ENCODE results near the gene SRL. TPM values are rescaled to one million over a fixed set of nuclear protein-coding genes. Genes with fewer than 3 reads are reported as not detected.
"Not testable (repeated sequence)": the region's sequence is repeated elsewhere in the genome, so short reads cannot be mapped to it uniquely, and the experiment has no call there.

SRL gene
- total and polyA plus RNA-seq, 2 of the 13 experiments (the other 11 are each of a cell fraction or from before 2014, with no cell fraction given), result 0.05 TPM; not detected in 1

DNA sequence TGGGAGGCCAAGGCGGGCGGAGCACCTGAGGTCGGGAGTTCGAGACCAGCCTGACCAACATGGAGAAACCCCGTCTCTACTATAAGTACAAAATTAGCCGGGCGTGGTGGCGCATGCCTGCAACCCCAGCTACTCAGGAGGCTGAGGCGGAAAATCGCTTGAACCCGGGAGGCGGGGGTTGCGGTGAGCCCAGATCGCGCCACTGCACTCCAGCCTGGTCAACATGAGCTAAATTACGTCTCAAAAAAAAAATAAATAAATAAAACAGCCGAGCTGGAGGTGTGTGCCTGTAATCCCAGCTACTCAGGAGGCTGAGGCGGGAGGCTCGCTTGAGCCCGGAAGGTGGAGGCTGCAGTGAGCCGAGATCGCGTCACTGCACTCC, 11.1 kb upstream of the SRL start:
- H4K20me1 ChIP-seq (ENCODE audit: insufficient read depth, low read length); H2AFZ ChIP-seq (ENCODE audit: low read length); H3K79me2 ChIP-seq (ENCODE audit: insufficient read depth, low read length); H3K9me3 ChIP-seq (ENCODE audit: low read length); DNase-seq (ENCODE audit: low spot score); FAIRE-seq; H3K27me3 ChIP-seq (ENCODE audit: control insufficient read depth in 1 of 2, insufficient read depth in 2 of 2, low read length in 2 of 2); H3K4me1 ChIP-seq (ENCODE audit: insufficient read depth, low read length); H3K36me3 ChIP-seq (replicated peaks in 1 of 2; ENCODE audit: control insufficient read depth in 1 of 2, insufficient read depth in 2 of 2, low read length in 2 of 2); ATAC-seq: not testable (repeated sequence)
- TF ChIP-seq ADNP (CRISPR knock-in tag; IDR thresholded peaks at IDR 0.05), result peak; percentile 83
- peak; percentile 11 for TF ChIP-seq AGO1 (IDR thresholded peaks at IDR 0.05; ENCODE audit: low read depth, low read length, poor library complexity, severe bottlenecking)
- 0 out of 2 replicates have a peak, but pooled peaks have one; percentile 42 for TF ChIP-seq CHD4 (IDR thresholded peaks at IDR 0.05; ENCODE audit: borderline replicate concordance, low read length)
- TF ChIP-seq ZNF558 (CRISPR knock-in tag; IDR thresholded peaks at IDR 0.05; ENCODE audit: borderline replicate concordance), result 0 out of 2 replicates have a peak, but pooled peaks have one; percentile 63
- TF ChIP-seq, protein P1, sequence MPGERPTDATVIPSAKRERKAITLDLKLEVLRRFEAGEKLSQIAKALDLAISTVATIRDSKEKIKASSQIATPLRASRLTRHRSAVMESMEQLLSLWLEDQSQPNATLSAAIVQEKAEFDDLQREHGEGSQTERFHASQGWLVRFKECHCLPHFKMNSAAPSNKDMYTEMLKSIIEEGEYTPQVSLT (CRISPR knock-in tag; IDR thresholded peaks at IDR 0.05; ENCODE audit: borderline replicate concordance, low read depth), result 0 out of 2 replicates have a peak, but pooled peaks have one; percentile 18
- TF ChIP-seq KDM1A (CRISPR knock-in tag; IDR thresholded peaks at IDR 0.05), result peak; percentile 89
- TF ChIP-seq NAIF1 (CRISPR knock-in tag; IDR thresholded peaks at IDR 0.05; ENCODE audit: borderline replicate concordance), result 0 out of 2 replicates have a peak, but pooled peaks have one; percentile 12
- TF ChIP-seq SNAPC2 (CRISPR knock-in tag; IDR thresholded peaks at IDR 0.05), result 0 out of 2 replicates have a peak, but pooled peaks have one; percentile 28
- peak; percentile 75 for TF ChIP-seq ZMYM2 (CRISPR knock-in tag; IDR thresholded peaks at IDR 0.05)
- TF ChIP-seq ZNF121 (CRISPR knock-in tag; IDR thresholded peaks at IDR 0.05), result peak; percentile 94; the same call in 1 of the 2 replicates
- TF ChIP-seq KDM3A (CRISPR knock-in tag; IDR thresholded peaks at IDR 0.05; ENCODE audit: low read depth), result 0 out of 2 replicates have a peak, but pooled peaks have one; percentile 27
- TF ChIP-seq, protein P2, sequence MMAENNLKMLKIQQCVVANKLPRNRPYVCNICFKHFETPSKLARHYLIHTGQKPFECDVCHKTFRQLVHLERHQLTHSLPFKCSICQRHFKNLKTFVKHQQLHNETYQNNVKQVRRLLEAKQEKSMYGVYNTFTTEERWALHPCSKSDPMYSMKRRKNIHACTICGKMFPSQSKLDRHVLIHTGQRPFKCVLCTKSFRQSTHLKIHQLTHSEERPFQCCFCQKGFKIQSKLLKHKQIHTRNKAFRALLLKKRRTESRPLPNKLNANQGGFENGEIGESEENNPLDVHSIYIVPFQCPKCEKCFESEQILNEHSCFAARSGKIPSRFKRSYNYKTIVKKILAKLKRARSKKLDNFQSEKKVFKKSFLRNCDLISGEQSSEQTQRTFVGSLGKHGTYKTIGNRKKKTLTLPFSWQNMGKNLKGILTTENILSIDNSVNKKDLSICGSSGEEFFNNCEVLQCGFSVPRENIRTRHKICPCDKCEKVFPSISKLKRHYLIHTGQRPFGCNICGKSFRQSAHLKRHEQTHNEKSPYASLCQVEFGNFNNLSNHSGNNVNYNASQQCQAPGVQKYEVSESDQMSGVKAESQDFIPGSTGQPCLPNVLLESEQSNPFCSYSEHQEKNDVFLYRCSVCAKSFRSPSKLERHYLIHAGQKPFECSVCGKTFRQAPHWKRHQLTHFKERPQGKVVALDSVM (CRISPR knock-in tag; IDR thresholded peaks at IDR 0.05), result peak; percentile 100
- TF ChIP-seq ZMYM3 (CRISPR knock-in tag; IDR thresholded peaks at IDR 0.05), result peak; percentile 98
- peak; percentile 33; the same call in 1 of the 2 replicates for TF ChIP-seq ZNF605 (CRISPR knock-in tag; IDR thresholded peaks at IDR 0.05)
- TF ChIP-seq HDAC2 (CRISPR knock-in tag; IDR thresholded peaks at IDR 0.05), result 0 out of 2 replicates have a peak, but pooled peaks have one; percentile 35
- 0 out of 2 replicates have a peak, but pooled peaks have one; percentile 2 for TF ChIP-seq ZNF501 (CRISPR knock-in tag; IDR thresholded peaks at IDR 0.05)
- TF ChIP-seq, protein P3, sequence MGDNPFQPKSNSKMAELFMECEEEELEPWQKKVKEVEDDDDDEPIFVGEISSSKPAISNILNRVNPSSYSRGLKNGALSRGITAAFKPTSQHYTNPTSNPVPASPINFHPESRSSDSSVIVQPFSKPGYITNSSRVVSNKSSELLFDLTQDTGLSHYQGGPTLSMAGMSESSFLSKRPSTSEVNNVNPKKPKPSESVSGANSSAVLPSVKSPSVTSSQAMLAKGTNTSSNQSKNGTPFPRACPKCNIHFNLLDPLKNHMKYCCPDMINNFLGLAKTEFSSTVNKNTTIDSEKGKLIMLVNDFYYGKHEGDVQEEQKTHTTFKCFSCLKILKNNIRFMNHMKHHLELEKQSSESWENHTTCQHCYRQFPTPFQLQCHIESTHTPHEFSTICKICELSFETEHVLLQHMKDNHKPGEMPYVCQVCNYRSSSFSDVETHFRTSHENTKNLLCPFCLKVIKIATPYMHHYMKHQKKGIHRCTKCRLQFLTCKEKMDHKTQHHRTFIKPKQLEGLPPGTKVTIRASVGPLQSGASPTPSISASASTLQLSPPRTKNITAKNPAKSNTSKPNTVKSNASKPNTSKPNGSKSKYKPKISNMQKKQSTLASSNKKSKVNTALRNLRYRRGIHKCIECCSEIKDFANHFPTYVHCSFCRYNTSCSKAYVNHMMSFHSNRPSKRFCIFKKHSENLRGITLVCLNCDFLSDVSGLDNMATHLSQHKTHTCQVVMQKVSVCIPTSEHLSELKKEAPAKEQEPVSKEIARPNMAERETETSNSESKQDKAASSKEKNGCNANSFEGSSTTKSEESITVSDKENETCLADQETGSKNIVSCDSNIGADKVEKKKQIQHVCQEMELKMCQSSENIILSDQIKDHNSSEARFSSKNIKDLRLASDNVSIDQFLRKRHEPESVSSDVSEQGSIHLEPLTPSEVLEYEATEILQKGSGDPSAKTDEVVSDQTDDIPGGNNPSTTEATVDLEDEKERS (CRISPR knock-in tag; IDR thresholded peaks at IDR 0.05), result peak; percentile 30; the same call in 1 of the 2 replicates
- TF ChIP-seq YEATS2 (CRISPR knock-in tag; IDR thresholded peaks at IDR 0.05; ENCODE audit: borderline replicate concordance), result 0 out of 2 replicates have a peak, but pooled peaks have one; percentile 5
- 63% methylated on average over 23 of the region's 23 CpGs for WGBS (ENCODE audit: low lambda C conversion rate)
- ChIA-PET CTCF (ENCODE audit: low intra/inter-chr PET ratio, low total read pairs) (interaction anchor here (1.2 to 2.1 kb wide), 5 partner anchors 52 to 315 kb away, joined by 3 to 59 read pairs (median 8); no protein-coding TSS in a partner anchor), POLR2A (interaction anchor here (0.7 to 2.9 kb wide), 25 partner anchors 8 to 558 kb away, joined by 3 to 50 read pairs (median 5); partner anchors contain the start of genes ADCY9, CREBBP, GLIS2 and SRL)
- H3K27ac ChIP-seq (ENCODE audit: extremely low read length, insufficient read depth, low read length), result peak overlapping the region; percentile 69
- peak overlapping the region; percentile 64 for H3K4me2 ChIP-seq (ENCODE audit: low read depth, low read length)
- peak overlapping the region; percentile 48 to 77 (median 74); a peak in 5 of 6 replicates for H3K4me3 ChIP-seq (replicated peaks in 1 of 3; ENCODE audit: insufficient read depth in 1 of 3, low read depth in 2 of 3, low read length in 3 of 3)
- in situ Hi-C loops (cut with HindIII; ENCODE audit: extremely low pct_ligation_motif_present, low pct_unique_long_range_greater_than_20kb), result loop anchor here (5.0 kb wide), 2 partner anchors 51 to 136 kb away; partner anchors contain the start of gene ADCY9
- intact Hi-C loops (cut with micrococcal nuclease; ENCODE audit: unreplicated experiment), result loop anchor here (5.0 kb wide), 1 partner anchor 136 kb away; the partner anchor contains the start of gene ADCY9
- H3K9ac ChIP-seq (ENCODE audit: insufficient read depth, low read depth, low read length), result peak overlapping the region; percentile 68
- BruUV-seq (replicated peaks), result TSS peak; percentile 88

Data from HepG2 (cell line).